GM23248 (cell line): ENCODE measurements around the gene CDCP2.
"Not testable (repeated sequence)": the region's sequence is repeated elsewhere in the genome, so short reads cannot be mapped to it uniquely, and the experiment has no call there.

Experiments used
- EZH2 ChIP-seq: fragments of 200-600 bp; sonication (generic); IDR thresholded peaks from 2 replicates; pipeline ENCODE4 v1.6.1; 2018; ENCODE audit warnings: antibody characterized with exemption, mild to moderate bottlenecking; ENCODE audit not compliant: insufficient read depth, poor library complexity, severe bottlenecking
- EZH2phosphoT487 ChIP-seq: fragments of 200-600 bp; sonication (generic); IDR thresholded peaks from 2 replicates; pipeline ENCODE4 v1.6.1; 2018; ENCODE audit warnings: antibody characterized with exemption, moderate library complexity, mild to moderate bottlenecking, low read depth; ENCODE audit not compliant: insufficient read depth

DNA sequence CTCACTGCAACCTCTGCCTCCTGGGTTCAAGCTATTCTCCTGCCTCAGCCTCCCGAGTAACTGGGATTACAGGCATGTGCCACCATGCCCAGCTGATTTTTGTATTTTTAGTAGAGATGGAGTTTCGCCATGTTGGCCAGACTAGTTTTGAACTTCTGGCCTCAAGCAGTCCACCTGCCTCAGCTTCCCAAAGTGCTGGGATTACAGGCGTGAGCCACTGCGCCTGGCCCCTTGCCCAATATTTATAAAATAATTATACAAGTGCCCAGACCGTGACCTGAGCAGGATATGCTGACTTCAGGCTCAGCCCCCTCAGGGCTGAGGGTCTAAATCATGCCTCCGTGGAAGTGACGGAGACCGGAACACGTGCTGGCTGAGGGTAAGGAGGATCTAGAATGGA is 48.2 kb downstream of the CDCP2 start:
- not testable (repeated sequence) for TF ChIP-seq EZH2phosphoT487, EZH2
